Heart left ventricle (tissue), 16 donors: ENCODE data around the gene AXIN1. TPM values are rescaled to one million over a fixed set of nuclear protein-coding genes. Genes with fewer than 3 reads are reported as not detected.

Experiments
- ATAC-seq, 4 donors: fragments of 200-7000 bp; cut with Tn5 transposase; one replicate each; pipeline ENCODE4 v1.9.1; 2020 to 2022; ENCODE audit warnings: moderate library complexity in 4 of 4, mild to moderate bottlenecking in 3 of 4, moderate number of reproducible peaks in 1 of 4
- DNase-seq, 5 donors: peaks; one replicate each; pipeline ENCODE4 v3.0.0-alpha.2; 2020
- H3K27ac ChIP-seq, 12 donors: fragments of 200-600 bp; sonication (generic) in 4 of 12; one replicate each; pipeline versions ENCODE4 v1.5.0 to v1.8.0; 2016 to 2022; ENCODE audit warnings: mild to moderate bottlenecking in 2 of 12
- H3K27me3 ChIP-seq, 9 donors: fragments of 200-600 bp; sonication (generic) in 2 of 9; one replicate each; pipeline versions ENCODE4 v1.5.1 to v1.8.0; 2016 to 2022; ENCODE audit warnings: mild to moderate bottlenecking in 3 of 9
- H3K36me3 ChIP-seq, 9 donors: fragments of 200-600 bp; sonication (generic) in 2 of 9; one replicate each; pipeline versions ENCODE4 v1.5.0 to v1.8.0; 2018 to 2022; ENCODE audit warnings: mild to moderate bottlenecking in 2 of 9
- H3K4me1 ChIP-seq, 12 donors: fragments of 200-600 bp; sonication (generic) in 4 of 12; one replicate each; pipeline versions ENCODE4 v1.5.0 to v1.8.0; 2016 to 2022; ENCODE audit warnings: mild to moderate bottlenecking in 3 of 12
- H3K4me3 ChIP-seq, 12 donors: fragments of 200-600 bp; sonication (generic) in 4 of 12; one replicate each; pipeline versions ENCODE4 v1.5.0 to v1.8.0; 2017 to 2022; ENCODE audit warnings: mild to moderate bottlenecking in 9 of 12, moderate library complexity in 4 of 12
- H3K9me3 ChIP-seq, 12 donors: fragments of 200-600 bp; sonication (generic) in 4 of 12; one replicate each; pipeline versions ENCODE4 v1.5.0 to v1.8.0; 2016 to 2022; ENCODE audit warnings: mild to moderate bottlenecking in 1 of 12
- CTCF ChIP-seq, 12 donors: fragments of 200-600 bp; sonication (generic) in 4 of 12; IDR thresholded peaks; one replicate each; pipeline versions ENCODE4 v1.5.0 to v1.8.0; 2018 to 2022; ENCODE audit warnings: antibody characterized with exemption in 12 of 12, mild to moderate bottlenecking in 5 of 12
- POLR2A ChIP-seq, 2 donors: fragments of 450-650 bp; IDR thresholded peaks; one replicate each; pipeline ENCODE4 v1.6.1; 2017; ENCODE audit warnings: antibody characterized with exemption in 2 of 2, mild to moderate bottlenecking in 2 of 2, moderate library complexity in 2 of 2
- WGBS, 4 donors: extraction: QIAGEN DNeasy Blood & Tissue Kit in 2 of 4; methylation state at CpG; one replicate each; pipeline versions ENCODE4 v1.1.5 to v1.1.7; 2013 to 2018; 5-methylcytosine and 5-hydroxymethylcytosine counted together
- intact Hi-C, 10 donors: fragments of 100-400 bp; cut with DNase I; formaldehyde crosslinking; loops; one replicate each; pipeline versions ENCODE4 v1.11.1 to v1.14.2; 2022
- polyA plus RNA-seq, 2 donors: library from polyadenylated mRNA; stranded (reverse); fragments of 200-250 nt; gene quantifications; one replicate each; pipeline ENCODE4 v1.2.3, GENCODE V29; 2013
- total RNA-seq, 9 donors: library from RNA; depleted of rRNA in 2 of 9; stranded (reverse); fragments of >200 nt in 2 of 9; fragmentation: NEBNext Ultra II Directional in 3 of 9; extraction: Animal tissue kit (Norgen Biotek cat#: 25700) in 3 of 9; gene quantifications; one replicate each; pipeline versions ENCODE4 v1.1.0 to v1.2.4, GENCODE V29; 2016 to 2023
- donor health status: ischemic (EF 13 %, LVEDD 7.1; RV severe dilation, severe dysfunction).
- donor health status: healthy with polysubstance abuse.
- donor health status: DM: no; HTN: yes; CAD: no.
- donor health status: DM: no; HTN: no; CAD: no.
- donor health status: ischemic (EF 25% LVEDD 6.9; RV normal size, moderate dysfunction).
- donor health status: ischemic (EF 25% LVEDD 5.7; RV mildly dilated, moderate dysfunction).
- donor health status: healthy.
- donor health status: DM: yes; HTN: yes; CAD: no.
- donor health status: ischemic (EF 35%, LVEDD 5.7; RV mildly dilated, moderate dysfunction).
- donor health status: nonischemic (EF 11% LVEDD 7.7; RV severe dilation, severe dysfunction).
- donor health status: DM: yes; HTN: yes; CAD: no.
- donor health status: PGD.
- donor health status: ischemic (EF 29% LVEDD 5.4; RV normal size, mild dysfunction).
- donor health status: nonischemic (EF 23%, LVEDD 6.1; RV moderate dilation, normal function).

The AXIN1 gene
- total and polyA plus RNA-seq, 11 donors: 6.8 to 32.0 (median 11.6) TPM

DNA sequence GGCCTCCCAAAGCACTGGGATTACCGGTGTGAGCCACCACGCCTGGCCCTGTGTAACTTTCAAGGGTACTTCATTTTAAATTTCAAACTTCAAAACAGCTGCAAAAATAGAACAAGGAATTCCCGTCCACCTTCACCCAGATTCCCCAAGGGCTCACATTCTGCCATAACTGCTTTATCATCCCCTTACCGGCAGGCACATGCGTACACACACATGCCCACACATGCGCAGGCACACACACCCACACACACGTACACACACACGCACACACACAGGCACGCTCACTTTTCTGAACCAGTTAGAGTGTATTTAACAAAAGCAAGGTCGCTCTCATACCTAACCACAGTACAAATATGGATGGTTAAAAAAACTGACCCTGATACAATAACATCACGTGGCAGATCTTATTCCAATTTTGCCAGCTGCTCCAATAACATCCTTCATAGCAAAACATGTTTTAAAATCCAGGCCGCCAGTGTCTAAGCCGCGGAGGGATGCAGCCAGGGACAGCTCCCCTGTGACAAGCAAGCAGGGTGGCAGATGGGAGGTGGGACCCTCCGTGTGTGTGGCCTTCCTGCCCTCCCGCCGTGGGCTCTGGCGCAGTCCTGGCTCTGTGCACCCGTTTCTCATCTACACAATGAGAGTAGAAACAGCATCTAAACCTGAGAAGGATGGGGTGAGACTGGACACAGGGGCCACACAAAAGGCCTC lies 46.5 kb downstream of the AXIN1 start:
- H3K4me1 ChIP-seq: no peaks in the 10 kb centered on the region
- WGBS, 4 donors: 89 to 91% (median 90%) methylated on average over 19 of the region's 19 CpGs
- H3K27me3 ChIP-seq: no peaks in the 10 kb centered on the region
- H3K4me3 ChIP-seq: no peak overlapping the region
- H3K9me3 ChIP-seq: no peaks in the 10 kb centered on the region
- peaks cover 0 to 60% (median 49%) of the 10 kb centered on the region in 9 donors for H3K36me3 ChIP-seq
- DNase-seq: peak in 2 of 5 donors; percentile 21 to 52
- no peak for ATAC-seq
- intact Hi-C loops: no loop called here
- TF ChIP-seq POLR2A (IDR thresholded peaks at IDR 0.05): no peak
- TF ChIP-seq CTCF (IDR thresholded peaks at IDR 0.05): no peak
- H3K27ac ChIP-seq: no peak overlapping the region

DNA sequence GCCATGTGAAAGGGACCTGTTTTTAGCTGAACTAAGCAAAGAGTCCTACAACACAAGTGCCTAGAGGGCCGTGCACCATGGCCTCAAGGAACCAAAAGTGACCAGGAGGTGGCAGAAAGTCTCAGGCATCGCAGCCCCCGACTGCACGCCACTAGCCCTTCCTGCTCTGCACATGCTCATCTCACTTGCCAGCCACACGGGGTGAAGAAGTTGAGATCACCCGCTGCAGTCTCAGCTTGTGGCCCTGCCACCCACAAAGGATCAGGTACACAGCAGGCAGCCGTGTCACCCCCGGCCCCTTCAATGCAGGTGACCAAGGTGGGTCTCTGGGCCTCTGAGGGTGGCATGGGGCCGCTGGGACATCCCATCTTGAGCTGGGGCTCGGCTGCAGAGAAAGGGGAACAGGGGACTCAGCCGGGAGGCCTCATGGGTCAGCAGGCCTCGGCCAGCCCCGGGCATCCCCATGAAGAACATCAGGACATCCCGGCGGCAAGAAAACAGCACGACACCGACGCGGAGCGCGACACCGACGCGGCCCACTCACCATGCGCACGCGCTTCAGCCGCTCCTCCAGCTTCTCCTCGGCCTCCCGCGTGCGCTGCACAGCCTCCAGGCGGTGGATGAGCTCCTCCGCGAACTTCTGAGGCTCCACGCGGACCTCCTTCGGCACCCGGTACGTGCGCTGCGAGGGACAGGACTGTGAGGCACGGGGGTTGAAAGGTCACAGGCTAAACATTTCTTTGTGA lies 48.6 kb downstream of the AXIN1 start:
- Histone ChIP-seq H3K4me3 (no peak overlapping the region), H3K36me3 (peaks cover 0 to 61% (median 39%) of the 10 kb centered on the region in 9 donors), H3K4me1 (no peaks in the 10 kb centered on the region), H3K27ac (no peak overlapping the region), H3K27me3 (no peaks in the 10 kb centered on the region), H3K9me3 (no peaks in the 10 kb centered on the region)
- peak in 1 of 4 donors; percentile 50 for ATAC-seq
- no peak for DNase-seq
- WGBS, 4 donors: 89 to 91% (median 90%) methylated on average over 39 to 43 of the region's 43 CpGs
- intact Hi-C loops: no loop called here
- TF ChIP-seq CTCF (IDR thresholded peaks at IDR 0.05) (no peak), POLR2A (IDR thresholded peaks at IDR 0.05) (no peak)

GRCh38 chr16:301950-302349 lies 50.6 kb downstream of the AXIN1 start:
- intact Hi-C loops: no loop called here
- ATAC-seq (no peak), DNase-seq (peak in 1 of 5 donors; percentile 60)
- Histone ChIP-seq H3K4me1 (no peaks in the 10 kb centered on the region), H3K27me3 (no peaks in the 10 kb centered on the region), H3K4me3 (no peak overlapping the region), H3K36me3 (peaks cover 0 to 60% (median 37%) of the 10 kb centered on the region in 9 donors), H3K9me3 (no peaks in the 10 kb centered on the region), H3K27ac (no peak overlapping the region)
- no peak for TF ChIP-seq CTCF (IDR thresholded peaks at IDR 0.05)
- no peak for TF ChIP-seq POLR2A (IDR thresholded peaks at IDR 0.05)
- 96 to 99% (median 98%) methylated on average over 10 to 13 of the region's 13 CpGs for WGBS, 4 donors

DNA sequence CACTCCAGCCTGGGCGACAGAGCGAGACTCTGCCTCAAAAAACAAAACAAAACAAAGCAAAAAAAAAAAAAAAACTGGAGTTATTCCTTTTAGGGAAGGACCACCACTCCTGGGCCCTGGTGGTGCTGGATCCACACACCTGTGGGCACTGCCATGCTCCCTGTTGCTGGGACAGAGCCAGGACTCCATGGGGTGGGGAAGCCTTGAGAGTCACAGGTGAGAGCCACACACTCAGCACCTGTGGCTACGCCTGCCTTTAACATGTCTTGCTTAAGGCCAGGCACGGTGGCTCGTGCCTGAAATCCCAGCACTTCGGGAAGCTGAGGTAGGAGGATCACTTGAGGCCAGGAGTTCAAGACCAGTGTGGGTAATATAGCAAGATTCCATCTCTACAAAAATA lies 51.3 kb downstream of the AXIN1 start:
- intact Hi-C loops: no loop called here
- H3K27me3 ChIP-seq: no peaks in the 10 kb centered on the region
- ATAC-seq (no peak), DNase-seq (no peak)
- no peaks in the 10 kb centered on the region for H3K9me3 ChIP-seq
- no peak overlapping the region for H3K4me3 ChIP-seq
- WGBS, 4 donors: 93 to 96% (median 95%) methylated on average over 6 of the region's 6 CpGs
- no peaks in the 10 kb centered on the region for H3K4me1 ChIP-seq
- TF ChIP-seq POLR2A (IDR thresholded peaks at IDR 0.05): no peak
- TF ChIP-seq CTCF (IDR thresholded peaks at IDR 0.05): no peak
- H3K36me3 ChIP-seq: peaks cover 0 to 60% (median 37%) of the 10 kb centered on the region in 9 donors
- no peak overlapping the region for H3K27ac ChIP-seq
